Activated CD4-positive, alpha-beta T cell treated with anti-CD3 and anti-CD28 coated beads, Interleukin-2, amount 10 ng/mL, durations not matched to agents 7 days and 5 days (primary cell): ENCODE results near the gene ESRRA. TPM values are rescaled to one million over a fixed set of nuclear protein-coding genes. Genes with fewer than 3 reads are reported as not detected.

Experiments used
- CTCF ChIA-PET: fragments of 350-600 bp; sonication (Branson Sonifier 250); formaldehyde crosslinking; loops from one replicate; lab custom pipeline; 2021; ENCODE audit warnings: antibody characterized with exemption; lab: Charles Lee
- POLR2A ChIA-PET: fragments of 350-600 bp; sonication (Branson Sonifier 250); formaldehyde crosslinking; loops from one replicate; lab custom pipeline; 2021; ENCODE audit warnings: antibody characterized with exemption; lab: Charles Lee
- DNase-seq: peaks from one replicate; pipeline ENCODE4 v3.0.0-alpha.2; 2020
- H3K27ac Mint-ChIP-seq: one replicate; pipeline ENCODE4 v1.8.0; 2021; ENCODE audit warnings: mild to moderate bottlenecking, moderate library complexity, mixed read lengths
- H3K27me3 Mint-ChIP-seq: one replicate; pipeline ENCODE4 v1.8.0; 2021; ENCODE audit warnings: mixed read lengths
- H3K36me3 Mint-ChIP-seq: one replicate; pipeline ENCODE4 v1.8.0; 2021; ENCODE audit warnings: low read depth, mixed read lengths
- H3K4me1 Mint-ChIP-seq: one replicate; pipeline ENCODE4 v1.8.0; 2021; ENCODE audit warnings: mixed read lengths
- H3K4me3 Mint-ChIP-seq: one replicate; pipeline ENCODE4 v1.8.0; 2021; ENCODE audit warnings: mild to moderate bottlenecking, moderate library complexity, mixed read lengths
- H3K9me3 Mint-ChIP-seq: one replicate; pipeline ENCODE4 v1.8.0; 2021; ENCODE audit warnings: mixed read lengths
- total RNA-seq, 2 experiments: library from RNA; stranded (reverse); gene quantifications; one replicate each; pipeline ENCODE4 v1.2.3, GENCODE V29; 2021

Gene ESRRA
- total RNA-seq, 2 experiments from 2014 or later, result 24.8 to 32.0 TPM

GRCh38 chr11:64353715-64354506 lies 48.6 kb downstream of the ESRRA start:
- no peak for DNase-seq
- Mint-ChIP-seq H3K27ac (no peak overlapping the region), H3K27me3 (no peaks in the 10 kb centered on the region), H3K9me3 (no peaks in the 10 kb centered on the region), H3K4me3 (no peak overlapping the region), H3K36me3 (peaks cover 7% of the 10 kb centered on the region), H3K4me1 (peaks cover 22% of the 10 kb centered on the region)
- CTCF ChIA-PET, result interaction anchor here (1.2 to 2.8 kb wide), 7 partner anchors 8 to 163 kb away, joined by 3 to 15 read pairs (median 4); partner anchors contain the start of genes ESRRA and PRDX5
- POLR2A ChIA-PET, result no interaction called here

- Mint-ChIP-seq H3K36me3 (peaks cover 13% of the 10 kb centered on the region), H3K4me1 (peaks cover 31% of the 10 kb centered on the region), H3K4me3 (no peak overlapping the region), H3K27me3 (no peaks in the 10 kb centered on the region), H3K9me3 (no peaks in the 10 kb centered on the region), H3K27ac (peak overlapping the region; percentile 36)
- CTCF ChIA-PET, result interaction anchor here (0.9 to 3.1 kb wide), 9 partner anchors 9 to 164 kb away, joined by 3 to 15 read pairs (median 5); partner anchors contain the start of gene PRDX5
- POLR2A ChIA-PET, result no interaction called here
- peak; percentile 49 for DNase-seq
Observed at GRCh38 chr11:64355078-64355940, 50.0 kb downstream of the ESRRA start.

GRCh38 chr11:64356498-64357411 lies 51.4 kb downstream of the ESRRA start:
- ChIA-PET CTCF (interaction anchor here (0.6 to 3.1 kb wide), 11 partner anchors 10 to 566 kb away, joined by 3 to 17 read pairs (median 5); partner anchors contain the start of genes CCDC88B, PLCB3, PRDX5 and TRMT112), POLR2A (no interaction called here)
- no peaks in the 10 kb centered on the region for H3K9me3 Mint-ChIP-seq
- H3K4me1 Mint-ChIP-seq, result peaks cover 41% of the 10 kb centered on the region
- peak; percentile 28 for DNase-seq
- H3K4me3 Mint-ChIP-seq, result peak overlapping the region; percentile 13
- no peaks in the 10 kb centered on the region for H3K27me3 Mint-ChIP-seq
- H3K36me3 Mint-ChIP-seq, result peaks cover 18% of the 10 kb centered on the region
- peak overlapping the region; percentile 62 for H3K27ac Mint-ChIP-seq

DNA sequence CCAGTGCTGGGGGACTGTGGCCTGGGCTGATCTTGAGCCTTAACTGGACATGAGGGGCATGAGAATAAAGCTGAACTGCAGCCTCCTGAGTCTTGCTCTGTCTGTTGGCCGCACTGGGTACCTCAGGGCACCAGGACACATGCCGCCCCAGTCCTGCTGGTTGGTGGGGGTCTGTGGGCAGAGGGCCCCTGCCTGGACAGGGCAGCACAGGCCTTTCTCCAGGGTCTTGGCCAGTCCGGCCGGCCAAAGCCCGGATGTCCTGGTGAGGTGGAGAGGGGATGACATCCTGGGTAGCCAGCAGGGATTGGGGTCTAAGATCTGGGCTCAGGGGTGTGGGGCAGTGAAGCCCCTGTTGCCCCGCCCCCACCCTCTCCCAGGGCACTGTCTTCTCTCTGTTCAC lies 52.1 kb downstream of the ESRRA start:
- ChIA-PET POLR2A (no interaction called here), CTCF (interaction anchor here (0.9 to 3.1 kb wide), 7 partner anchors 10 to 106 kb away, joined by 3 to 17 read pairs (median 5); partner anchors contain the start of genes CCDC88B and PLCB3)
- no peaks in the 10 kb centered on the region for H3K9me3 Mint-ChIP-seq
- DNase-seq, result no peak
- peaks cover 48% of the 10 kb centered on the region for H3K4me1 Mint-ChIP-seq
- no peak overlapping the region for H3K4me3 Mint-ChIP-seq
- H3K27me3 Mint-ChIP-seq, result no peaks in the 10 kb centered on the region
- peaks cover 24% of the 10 kb centered on the region for H3K36me3 Mint-ChIP-seq
- H3K27ac Mint-ChIP-seq, result no peak overlapping the region

DNA sequence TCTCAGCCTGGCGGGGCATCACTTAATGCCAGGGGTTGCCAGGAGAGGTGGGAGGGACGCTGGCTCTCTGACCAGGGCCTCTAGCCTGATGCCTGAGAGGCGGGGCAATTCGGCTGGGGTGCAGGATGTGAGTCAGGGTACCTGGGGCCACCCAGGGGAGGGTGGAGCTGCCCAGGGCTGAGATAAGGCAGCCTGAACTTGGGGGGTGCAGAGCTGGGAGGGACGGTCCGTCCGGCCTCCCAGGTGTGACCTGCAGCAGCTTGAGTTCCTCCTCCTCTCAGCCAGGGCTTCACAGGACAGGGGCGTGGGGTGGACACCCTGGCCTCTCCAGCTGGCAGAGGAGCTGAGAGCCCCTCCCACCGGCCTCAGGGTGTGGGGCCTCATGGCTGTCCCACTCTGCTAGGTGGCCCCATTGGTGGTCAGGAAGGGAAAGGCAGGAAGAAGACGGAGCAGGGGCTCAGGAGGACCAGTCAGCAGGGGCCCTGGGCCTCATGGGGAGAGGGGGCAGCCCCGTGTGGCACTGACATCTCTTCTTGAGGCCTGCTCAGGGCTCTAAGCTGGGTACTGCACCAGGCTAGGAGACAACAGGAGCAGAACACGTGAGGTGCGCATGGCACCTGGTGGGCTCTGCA lies 52.7 kb downstream of the ESRRA start:
- peaks cover 48% of the 10 kb centered on the region for H3K4me1 Mint-ChIP-seq
- peak; percentile 37 for DNase-seq
- no peaks in the 10 kb centered on the region for H3K9me3 Mint-ChIP-seq
- peak overlapping the region; percentile 62 for H3K4me3 Mint-ChIP-seq
- no peaks in the 10 kb centered on the region for H3K27me3 Mint-ChIP-seq
- peak overlapping the region; percentile 62 for H3K27ac Mint-ChIP-seq
- ChIA-PET POLR2A (no interaction called here), CTCF (interaction anchor here (1.2 to 3.1 kb wide), 6 partner anchors 11 to 26 kb away, joined by 3 to 17 read pairs (median 6); partner anchors contain the start of gene CCDC88B)
- H3K36me3 Mint-ChIP-seq, result peaks cover 26% of the 10 kb centered on the region

DNA sequence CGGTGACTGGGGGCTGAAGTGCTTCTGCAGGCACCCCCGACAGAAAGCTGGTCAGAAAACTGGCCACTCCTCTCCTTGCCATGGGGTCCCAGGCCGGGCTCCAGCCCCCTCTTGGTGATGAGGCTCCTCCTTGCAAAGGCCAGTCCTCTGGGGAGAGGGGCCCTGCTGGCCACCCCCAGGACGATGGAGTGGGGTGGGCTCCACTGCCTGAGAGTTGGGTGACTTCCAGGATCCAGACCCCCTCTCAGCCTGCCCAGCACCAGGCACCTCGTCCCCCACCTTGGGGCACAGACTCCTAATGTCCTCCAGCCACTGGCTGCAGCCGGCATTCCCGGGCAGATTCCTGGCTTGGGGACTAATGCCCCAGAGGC lies 53.2 kb downstream of the ESRRA start:
- no peak for DNase-seq
- Mint-ChIP-seq H3K4me3 (peak overlapping the region; percentile 62), H3K4me1 (peaks cover 48% of the 10 kb centered on the region), H3K36me3 (peaks cover 28% of the 10 kb centered on the region), H3K27me3 (no peaks in the 10 kb centered on the region), H3K27ac (no peak overlapping the region), H3K9me3 (no peaks in the 10 kb centered on the region)
- ChIA-PET POLR2A (no interaction called here), CTCF (interaction anchor here (1.4 to 3.1 kb wide), 4 partner anchors 10 to 18 kb away, joined by 3 to 17 read pairs (median 9); no protein-coding TSS in a partner anchor)

GRCh38 chr11:64358907-64359711 lies 53.8 kb downstream of the ESRRA start, which contains the start of gene RPS6KA4:
RPS6KA4 (plus strand) TSS chr11:64359162; CDS start chr11:64359236, 74 bp downstream.
- peak; percentile 50 for DNase-seq
- no peaks in the 10 kb centered on the region for H3K9me3 Mint-ChIP-seq
- ChIA-PET CTCF (interaction anchor here (0.7 to 3.1 kb wide), 9 partner anchors 9 to 54 kb away, joined by 3 to 17 read pairs (median 4); no protein-coding TSS in a partner anchor), POLR2A (no interaction called here)
- peaks cover 31% of the 10 kb centered on the region for H3K36me3 Mint-ChIP-seq
- peaks cover 48% of the 10 kb centered on the region for H3K4me1 Mint-ChIP-seq
- peak within 1 kb of the TSS; percentile 97 for H3K4me3 Mint-ChIP-seq
- peak within 1 kb of the TSS; percentile 87 for H3K27ac Mint-ChIP-seq
- H3K27me3 Mint-ChIP-seq, result no peaks in the 10 kb centered on the region

DNA sequence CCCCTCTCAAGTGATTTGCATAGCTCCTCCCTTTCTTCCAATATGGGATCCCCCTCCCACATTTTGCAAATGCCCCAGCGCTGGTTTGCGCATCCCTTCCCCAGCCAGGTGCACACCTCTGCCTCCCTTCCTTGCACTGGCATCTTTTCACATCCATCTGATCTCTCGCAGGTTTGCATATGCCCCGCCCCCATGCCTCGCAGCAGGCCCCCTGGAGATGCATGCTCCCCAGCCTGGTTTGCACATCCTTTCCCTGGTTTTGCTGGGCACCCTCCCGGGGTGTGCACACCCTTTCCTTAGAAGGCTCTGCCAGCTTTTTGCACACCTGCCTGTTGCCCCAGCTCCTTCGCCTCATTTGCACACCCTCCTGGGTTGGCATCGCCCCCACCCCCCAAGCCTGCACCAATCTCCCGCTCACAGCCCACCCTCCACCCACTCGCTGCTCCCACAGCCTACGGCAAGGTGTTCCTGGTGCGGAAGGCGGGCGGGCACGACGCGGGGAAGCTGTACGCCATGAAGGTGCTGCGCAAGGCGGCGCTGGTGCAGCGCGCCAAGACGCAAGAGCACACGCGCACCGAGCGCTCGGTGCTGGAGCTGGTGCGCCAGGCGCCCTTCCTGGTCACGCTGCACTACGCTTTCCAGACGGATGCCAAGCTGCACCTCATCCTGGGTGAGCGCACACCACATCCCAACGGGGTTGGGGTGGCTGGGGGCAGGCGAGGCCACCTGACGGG lies 54.6 kb downstream of the ESRRA start:
- no peaks in the 10 kb centered on the region for H3K27me3 Mint-ChIP-seq
- peaks cover 35% of the 10 kb centered on the region for H3K36me3 Mint-ChIP-seq
- CTCF ChIA-PET, result interaction anchor here (0.7 to 2.7 kb wide), 10 partner anchors 9 to 329 kb away, joined by 3 to 11 read pairs (median 4); no protein-coding TSS in a partner anchor
- POLR2A ChIA-PET, result interaction anchor here (0.5 to 0.6 kb wide), 2 partner anchors 17 to 218 kb away, joined by 4 to 6 read pairs; no protein-coding TSS in a partner anchor
- peaks cover 51% of the 10 kb centered on the region for H3K4me1 Mint-ChIP-seq
- H3K27ac Mint-ChIP-seq, result peak overlapping the region; percentile 87
- no peaks in the 10 kb centered on the region for H3K9me3 Mint-ChIP-seq
- DNase-seq, result peak; percentile 41
- peak overlapping the region; percentile 97 for H3K4me3 Mint-ChIP-seq

- DNase-seq, result no peak
Observed at GRCh38 chr11:64360448-64360921, 55.2 kb downstream of the ESRRA start.

GRCh38 chr11:64361659-64362058 lies 56.3 kb downstream of the ESRRA start:
- H3K9me3 Mint-ChIP-seq, result no peaks in the 10 kb centered on the region
- POLR2A ChIA-PET, result no interaction called here
- H3K4me1 Mint-ChIP-seq, result peaks cover 41% of the 10 kb centered on the region
- no peak for DNase-seq
- H3K4me3 Mint-ChIP-seq, result no peak overlapping the region
- no peaks in the 10 kb centered on the region for H3K27me3 Mint-ChIP-seq
- CTCF ChIA-PET, result interaction anchor here (1.9 to 2.7 kb wide), 2 partner anchors 8 to 20 kb away, joined by 5 to 11 read pairs; no protein-coding TSS in a partner anchor
- H3K36me3 Mint-ChIP-seq, result peaks cover 48% of the 10 kb centered on the region
- no peak overlapping the region for H3K27ac Mint-ChIP-seq

More at GRCh38 chr11:64360448-64360921, 55.2 kb downstream of the ESRRA start:
- CTCF ChIA-PET, result interaction anchor here (0.7 to 2.7 kb wide), 7 partner anchors 9 to 328 kb away, joined by 3 to 11 read pairs (median 5); no protein-coding TSS in a partner anchor
- peak overlapping the region; percentile 97 for H3K4me3 Mint-ChIP-seq
- H3K36me3 Mint-ChIP-seq, result peaks cover 37% of the 10 kb centered on the region
- POLR2A ChIA-PET, result interaction anchor here (0.5 to 0.6 kb wide), 3 partner anchors 16 to 679 kb away, joined by 4 to 6 read pairs (median 5); no protein-coding TSS in a partner anchor
- no peak overlapping the region for H3K27ac Mint-ChIP-seq
- no peaks in the 10 kb centered on the region for H3K9me3 Mint-ChIP-seq
- no peaks in the 10 kb centered on the region for H3K27me3 Mint-ChIP-seq
- H3K4me1 Mint-ChIP-seq, result peaks cover 45% of the 10 kb centered on the region
